HepG2 (cell line): Measurements from ENCODE around the gene GMNN. TPM values are rescaled to one million over a fixed set of nuclear protein-coding genes. Genes with fewer than 3 reads are reported as not detected.

Experiments
- ATF5 ChIP-seq: sonication (generic); formaldehyde crosslinking; IDR thresholded peaks from 2 replicates; pipeline ENCODE4 v1.4.0; 2020; ENCODE audit warnings: mild to moderate bottlenecking, low read depth, missing genetic modification reagents
- BRF2 ChIP-seq: sonication (generic); formaldehyde crosslinking; IDR thresholded peaks from 2 replicates; pipeline ENCODE4 v1.8.1; 2022; ENCODE audit warnings: mild to moderate bottlenecking, missing genetic modification reagents
- ETS1 ChIP-seq: sonication (generic); formaldehyde crosslinking; IDR thresholded peaks from 2 replicates; pipeline ENCODE4 v1.4.0; 2020; ENCODE audit warnings: missing genetic modification reagents
- ETV5 ChIP-seq: IDR thresholded peaks from 2 replicates; pipeline ENCODE4 v1.6.1; 2018; ENCODE audit warnings: missing biosample characterization, missing genetic modification reagents, inconsistent platforms, borderline replicate concordance
- EZH2 ChIP-seq: conservative IDR thresholded peaks from 2 replicates; pipeline ENCODE4 v1.6.1; 2012; ENCODE audit warnings: mild to moderate bottlenecking, low read depth, low read length, moderate library complexity
- GZF1 ChIP-seq: sonication (generic); formaldehyde crosslinking; IDR thresholded peaks from 2 replicates; pipeline ENCODE4 v1.5.1; 2020; ENCODE audit warnings: mild to moderate bottlenecking, missing genetic modification reagents
- HDAC1 ChIP-seq: sonication (generic); formaldehyde crosslinking; IDR thresholded peaks from 2 replicates; pipeline ENCODE4 v1.5.1; 2020; ENCODE audit warnings: mild to moderate bottlenecking, missing genetic modification reagents
- HES4 ChIP-seq: sonication (generic); formaldehyde crosslinking; IDR thresholded peaks from 2 replicates; pipeline ENCODE4 v1.9.0; 2021; ENCODE audit warnings: mild to moderate bottlenecking, missing genetic modification reagents, borderline replicate concordance
- HOXA3 ChIP-seq: sonication (generic); formaldehyde crosslinking; IDR thresholded peaks from 2 replicates; pipeline ENCODE4 v1.5.0; 2020; ENCODE audit warnings: missing genetic modification reagents
- IKZF5 ChIP-seq: IDR thresholded peaks from 2 replicates; pipeline ENCODE4 v1.6.1; 2018; ENCODE audit warnings: missing genetic modification reagents, mild to moderate bottlenecking, missing compliant biosample characterization
- IRF1 ChIP-seq: sonication (generic); formaldehyde crosslinking; IDR thresholded peaks from 2 replicates; pipeline ENCODE4 v1.4.0; 2020; ENCODE audit warnings: low read depth, mild to moderate bottlenecking, missing genetic modification reagents
- MAZ ChIP-seq, 2 experiments: sonication (generic) in 1 of 2; formaldehyde crosslinking in 1 of 2; IDR thresholded peaks; 2 replicates each; pipeline versions ENCODE4 v1.5.0 to v1.6.1; 2012 to 2020; ENCODE audit warnings: low read depth in 2 of 2, mild to moderate bottlenecking in 2 of 2, borderline replicate concordance in 1 of 2, improper control_type of control experiment in 1 of 2, low read length in 1 of 2, missing genetic modification reagents in 1 of 2, moderate library complexity in 1 of 2
- MYNN ChIP-seq: sonication (generic); formaldehyde crosslinking; IDR thresholded peaks from 2 replicates; pipeline ENCODE4 v1.4.0; 2020; ENCODE audit warnings: mild to moderate bottlenecking, low read depth, missing genetic modification reagents
- NCOA2 ChIP-seq: sonication (generic); formaldehyde crosslinking; IDR thresholded peaks from 2 replicates; pipeline ENCODE4 v1.8.0; 2022; ENCODE audit warnings: inconsistent platforms
- RBAK ChIP-seq: sonication (generic); formaldehyde crosslinking; IDR thresholded peaks from 2 replicates; pipeline ENCODE4 v1.5.1; 2020; ENCODE audit warnings: mild to moderate bottlenecking, missing genetic modification reagents
- RFX1 ChIP-seq: fragments of 450-650 bp; IDR thresholded peaks from 2 replicates; pipeline ENCODE4 v1.6.1; 2017
- TEF ChIP-seq: sonication (generic); formaldehyde crosslinking; IDR thresholded peaks from 2 replicates; pipeline ENCODE4 v1.5.0; 2020; ENCODE audit warnings: missing genetic modification reagents
- TMF1 ChIP-seq: sonication (generic); formaldehyde crosslinking; IDR thresholded peaks from 2 replicates; pipeline ENCODE4 v1.8.1; 2022; ENCODE audit warnings: low read depth, missing genetic modification reagents
- YEATS2 ChIP-seq: sonication (generic); formaldehyde crosslinking; IDR thresholded peaks from 2 replicates; pipeline ENCODE4 v1.4.0; 2020; ENCODE audit warnings: missing genetic modification reagents, borderline replicate concordance
- ZNF280B ChIP-seq: sonication (generic); formaldehyde crosslinking; IDR thresholded peaks from 2 replicates; pipeline ENCODE4 v1.5.0; 2020; ENCODE audit warnings: missing genetic modification reagents, mild to moderate bottlenecking, borderline replicate concordance
- ZNF616 ChIP-seq: sonication (generic); formaldehyde crosslinking; IDR thresholded peaks from 2 replicates; pipeline ENCODE4 v1.5.0; 2020; ENCODE audit warnings: low read depth, mild to moderate bottlenecking, missing genetic modification reagents
- polyA plus RNA-seq, 8 experiments: library from polyadenylated mRNA; depleted of rRNA in 3 of 8; stranded (reverse) in 7 of 8; unstranded in 1 of 8; fragments of >200 nt; fragmentation: Illumina TruSeq in 4 of 8; extraction: Trizol in 4 of 8; gene quantifications; 2 replicates each; pipeline versions ENCODE4 v1.2.1 to v1.2.3, GENCODE V29; 2011 to 2016; ENCODE audit warnings: low read depth in 4 of 8, missing spikeins in 1 of 8, mixed read lengths in 1 of 8; ENCODE audit not compliant: insufficient read depth in 1 of 8
- total RNA-seq, 5 experiments: library from RNA; depleted of rRNA; stranded (reverse); fragments of >200 nt; fragmentation: Illumina TruSeq; extraction: Trizol; gene quantifications; 2 replicates each; pipeline ENCODE4 v1.2.3, GENCODE V29; 2016; ENCODE audit warnings: low read depth in 1 of 5

The GMNN gene
- total and polyA plus RNA-seq, 2 of the 13 experiments (the other 11 are each of a cell fraction or from before 2014, with no cell fraction given): 61.8 to 154 TPM

GRCh38 chr6:24774696-24775519, at the start of gene GMNN (continued):
- no peak for TF ChIP-seq TEF (CRISPR knock-in tag)
- TF ChIP-seq ETV5: peak; percentile 32; the same call in 1 of the 2 replicates
- 0 out of 2 replicates have a peak, but pooled peaks have one; percentile 10 for TF ChIP-seq HES4 (CRISPR knock-in tag)
- peak; percentile 39 for TF ChIP-seq MAZ (IDR thresholded peaks at IDR 0.05; ENCODE audit: borderline replicate concordance, low read depth, low read length)
- TF ChIP-seq MAZ (CRISPR knock-in tag; IDR thresholded peaks at IDR 0.05; ENCODE audit: low read depth): peak; percentile 97
- TF ChIP-seq MYNN (CRISPR knock-in tag): peak; percentile 74; the same call in 1 of the 2 replicates
- peak; percentile 92; the same call in 1 of the 2 replicates for TF ChIP-seq BRF2 (CRISPR knock-in tag)
- peak; percentile 98 for TF ChIP-seq TMF1 (CRISPR knock-in tag)
- peak; percentile 100 for TF ChIP-seq ZNF280B (CRISPR knock-in tag)
- TF ChIP-seq IKZF5 (CRISPR knock-in tag): peak; percentile 82
- TF ChIP-seq RBAK: no peak
- peak; percentile 73; the same call in 1 of the 2 replicates for TF ChIP-seq ATF5
- no peak for TF ChIP-seq EZH2
- TF ChIP-seq HDAC1: peak; percentile 98
- TF ChIP-seq YEATS2 (CRISPR knock-in tag): peak; percentile 77
- TF ChIP-seq GZF1: no peak; the same call in 1 of the 2 replicates
- TF ChIP-seq HOXA3: peak; percentile 83
- TF ChIP-seq ZNF616 (CRISPR knock-in tag): no peak; the same call in 1 of the 2 replicates
- TF ChIP-seq NCOA2 (CRISPR knock-in tag): peak; percentile 30
- no peak; the same call in 1 of the 2 replicates for TF ChIP-seq IRF1
- peak; percentile 71; the same call in 1 of the 2 replicates for TF ChIP-seq ETS1 (CRISPR knock-in tag)
- no peak for TF ChIP-seq RFX1
